ENCODE data around the gene PDZRN3. TPM values are rescaled to one million over a fixed set of nuclear protein-coding genes. Genes with fewer than 3 reads are reported as not detected.

Gene PDZRN3
- total RNA-seq, 1 experiment from 2014 or later, result 5.9 TPM

DNA sequence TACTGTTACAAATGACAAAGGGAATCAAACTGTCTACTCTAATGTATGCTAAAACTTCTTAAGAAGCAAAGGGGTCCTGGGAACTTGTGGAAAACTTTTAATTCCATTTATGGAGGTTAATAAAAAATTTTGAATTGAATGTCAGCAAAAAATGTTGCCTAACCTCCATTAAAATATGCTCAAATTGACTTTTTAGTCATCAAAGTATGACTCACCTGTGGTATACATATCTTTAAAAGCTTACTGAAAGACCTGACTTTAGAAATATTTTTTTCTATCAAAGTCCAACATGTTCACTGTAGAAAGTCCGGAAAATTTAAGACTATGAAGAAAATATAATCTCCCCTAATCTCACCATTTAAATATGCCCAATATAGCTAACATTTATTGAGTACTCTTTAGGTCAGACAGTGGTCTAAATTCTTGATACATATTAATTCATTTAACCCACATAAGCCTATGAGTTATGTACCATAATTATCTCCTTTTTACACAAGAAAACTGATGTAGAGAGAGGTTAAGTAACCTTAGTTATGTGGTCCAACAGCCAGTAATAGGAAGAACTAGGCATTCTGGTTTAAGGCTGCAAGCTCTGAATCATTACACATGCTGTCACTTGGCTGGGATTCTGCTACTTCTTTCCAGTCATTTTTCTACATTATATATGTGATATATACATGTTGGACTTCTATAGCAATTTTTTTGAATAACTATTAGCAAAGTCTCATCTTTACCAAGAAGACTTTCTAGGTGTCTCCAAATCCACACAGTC, 83.6 kb downstream of the PDZRN3 start:
- no peak for DNase-seq
- 0 out of 2 replicates have a peak, but pooled peaks cover 2% of the 10 kb centered on the region for H3K4me1 ChIP-seq (ENCODE audit: insufficient read depth, low read length)
- no peaks in the 10 kb centered on the region for H3K36me3 Mint-ChIP-seq (ENCODE audit: insufficient read depth in 1 of 3, low read depth in 3 of 3)
- no peak overlapping the region for H2BK5ac ChIP-seq (ENCODE audit: insufficient read length, low read length)
- no CpG with 5 or more reads among the region's 1 CpG for WGBS (ENCODE audit: extremely low coverage, insufficient read length, low lambda C conversion rate)
- H3K23ac ChIP-seq (ENCODE audit: insufficient read length, low read depth, low read length), result no peak overlapping the region
- no peak overlapping the region for H2BK120ac ChIP-seq (ENCODE audit: low read depth, low read length, poor library complexity, severe bottlenecking)
- H3K27me3 ChIP-seq (ENCODE audit: insufficient read depth, low read length), result no peaks in the 10 kb centered on the region
- H2AK5ac ChIP-seq (ENCODE audit: insufficient read length, low read length), result no peak overlapping the region
- no peak overlapping the region for H3K4me2 ChIP-seq (ENCODE audit: insufficient read depth, insufficient read length, low read length)
- no peak overlapping the region for H2BK15ac ChIP-seq (ENCODE audit: low read depth, low read length)
- H2BK12ac ChIP-seq (ENCODE audit: insufficient read length, low read depth, low read length), result no peak overlapping the region
- H3K18ac ChIP-seq (ENCODE audit: insufficient read length, low read depth, low read length), result no peak overlapping the region
- H4K5ac ChIP-seq (ENCODE audit: insufficient read length, low read depth, low read length), result no peak overlapping the region
- H3K79me2 ChIP-seq (ENCODE audit: insufficient read depth, low read length), result no peaks in the 10 kb centered on the region
- H3K56ac ChIP-seq (ENCODE audit: insufficient read length, low read depth, low read length), result no peak overlapping the region
- H3K4ac ChIP-seq (ENCODE audit: low read depth, low read length), result no peak overlapping the region
- H4K20me1 ChIP-seq (ENCODE audit: control insufficient read depth, insufficient read depth, insufficient read length), result no peaks in the 10 kb centered on the region
- H3K4me3 Mint-ChIP-seq, result no peak overlapping the region
- H2AFZ ChIP-seq (ENCODE audit: low read length), result no peak overlapping the region
- no peaks in the 10 kb centered on the region for H3K23me2 ChIP-seq (ENCODE audit: insufficient read length, low read depth, low read length, poor library complexity, severe bottlenecking)
- peaks cover 6 to 8% of the 10 kb centered on the region in 2 experiments; a peak in 2 of 4 replicates for H3K4me1 Mint-ChIP-seq
- H3K27ac ChIP-seq (ENCODE audit: insufficient read length, low read depth, low read length), result no peak overlapping the region
- no peak overlapping the region for H3K27ac Mint-ChIP-seq
- H3T11ph ChIP-seq (ENCODE audit: low read length), result no peak overlapping the region
- H4K91ac ChIP-seq (ENCODE audit: insufficient read length, low read depth, low read length), result no peak overlapping the region
- TF ChIP-seq, protein P1, sequence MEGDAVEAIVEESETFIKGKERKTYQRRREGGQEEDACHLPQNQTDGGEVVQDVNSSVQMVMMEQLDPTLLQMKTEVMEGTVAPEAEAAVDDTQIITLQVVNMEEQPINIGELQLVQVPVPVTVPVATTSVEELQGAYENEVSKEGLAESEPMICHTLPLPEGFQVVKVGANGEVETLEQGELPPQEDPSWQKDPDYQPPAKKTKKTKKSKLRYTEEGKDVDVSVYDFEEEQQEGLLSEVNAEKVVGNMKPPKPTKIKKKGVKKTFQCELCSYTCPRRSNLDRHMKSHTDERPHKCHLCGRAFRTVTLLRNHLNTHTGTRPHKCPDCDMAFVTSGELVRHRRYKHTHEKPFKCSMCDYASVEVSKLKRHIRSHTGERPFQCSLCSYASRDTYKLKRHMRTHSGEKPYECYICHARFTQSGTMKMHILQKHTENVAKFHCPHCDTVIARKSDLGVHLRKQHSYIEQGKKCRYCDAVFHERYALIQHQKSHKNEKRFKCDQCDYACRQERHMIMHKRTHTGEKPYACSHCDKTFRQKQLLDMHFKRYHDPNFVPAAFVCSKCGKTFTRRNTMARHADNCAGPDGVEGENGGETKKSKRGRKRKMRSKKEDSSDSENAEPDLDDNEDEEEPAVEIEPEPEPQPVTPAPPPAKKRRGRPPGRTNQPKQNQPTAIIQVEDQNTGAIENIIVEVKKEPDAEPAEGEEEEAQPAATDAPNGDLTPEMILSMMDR (conservative IDR thresholded peaks at IDR 0.05), result no peak
- no peaks in the 10 kb centered on the region for H3K27me3 Mint-ChIP-seq (ENCODE audit: low read depth)
- no peak overlapping the region for H4K8ac ChIP-seq (replicated peaks; ENCODE audit: insufficient read length, low read depth, low read length)
- H3K14ac ChIP-seq (ENCODE audit: insufficient read depth, low read length), result no peak overlapping the region
- H3K9me3 ChIP-seq (ENCODE audit: control insufficient read depth, low read depth, low read length), result no peaks in the 10 kb centered on the region
- H2BK20ac ChIP-seq (ENCODE audit: low read depth, low read length, poor library complexity, severe bottlenecking), result no peak overlapping the region
- H3K79me1 ChIP-seq (ENCODE audit: insufficient read depth, low read depth, low read length, poor library complexity, severe bottlenecking), result no peaks in the 10 kb centered on the region
- no peak overlapping the region for H3K9ac ChIP-seq (ENCODE audit: extremely low read depth, insufficient read length, low read length)
- no peaks in the 10 kb centered on the region for H3K9me3 Mint-ChIP-seq

Data from H9 (cell line).